HG03103 (cell line): ENCODE results near the gene DUS1L.

Source experiments
- ATAC-seq: cut with Tn5 transposase; IDR thresholded peaks from one replicate; pipeline ENCODE4 v1.9.1; 2021; ENCODE audit warnings: low read depth; ENCODE audit not compliant: unreplicated experiment

Gene DUS1L

GRCh38 chr17:82088838-82089722 lies 23.5 kb upstream of the DUS1L start:
- ATAC-seq = no peak

GRCh38 chr17:82087961-82088837 lies 22.6 kb upstream of the DUS1L start:
- no peak for ATAC-seq

- no peak for ATAC-seq
These were observed 21.6 kb upstream of the DUS1L start for GRCh38 chr17:82086941-82087906.

- ATAC-seq = no peak
These were observed 20.5 kb upstream of the DUS1L start for GRCh38 chr17:82085931-82086764.

GRCh38 chr17:82085031-82085861 lies 19.6 kb upstream of the DUS1L start:
- ATAC-seq = no peak

- ATAC-seq = no peak
These were observed 18.9 kb upstream of the DUS1L start for GRCh38 chr17:82084373-82085030.

GRCh38 chr17:82083533-82084359 lies 18.1 kb upstream of the DUS1L start:
- ATAC-seq = no peak

GRCh38 chr17:82083009-82083408 lies 17.4 kb upstream of the DUS1L start:
- ATAC-seq = no peak

GRCh38 chr17:82082456-82082855 lies 16.9 kb upstream of the DUS1L start:
- ATAC-seq = no peak

- no peak for ATAC-seq
These were observed 16.4 kb upstream of the DUS1L start for GRCh38 chr17:82081966-82082365.

- ATAC-seq = no peak
These were observed 15.9 kb upstream of the DUS1L start for GRCh38 chr17:82081546-82081945.

GRCh38 chr17:82080789-82081464 lies 15.3 kb upstream of the DUS1L start:
- ATAC-seq = no peak

GRCh38 chr17:82080048-82080788 lies 14.6 kb upstream of the DUS1L start:
- ATAC-seq = no peak

GRCh38 chr17:82079001-82079677 lies 13.5 kb upstream of the DUS1L start:
- ATAC-seq = no peak

GRCh38 chr17:82078433-82078832 lies 12.8 kb upstream of the DUS1L start:
- ATAC-seq = no peak
